Activated gamma-delta T cell (primary cell): ENCODE data around the gene PPP1R9B.

Experiments used
- DNase-seq: peaks from one replicate; lab custom pipeline; 2025; lab: John Stamatoyannopoulos, UW

Gene PPP1R9B

GRCh38 chr17:50106393-50107131, 43.9 kb downstream of the PPP1R9B start:
- DNase-seq = no peak

DNA sequence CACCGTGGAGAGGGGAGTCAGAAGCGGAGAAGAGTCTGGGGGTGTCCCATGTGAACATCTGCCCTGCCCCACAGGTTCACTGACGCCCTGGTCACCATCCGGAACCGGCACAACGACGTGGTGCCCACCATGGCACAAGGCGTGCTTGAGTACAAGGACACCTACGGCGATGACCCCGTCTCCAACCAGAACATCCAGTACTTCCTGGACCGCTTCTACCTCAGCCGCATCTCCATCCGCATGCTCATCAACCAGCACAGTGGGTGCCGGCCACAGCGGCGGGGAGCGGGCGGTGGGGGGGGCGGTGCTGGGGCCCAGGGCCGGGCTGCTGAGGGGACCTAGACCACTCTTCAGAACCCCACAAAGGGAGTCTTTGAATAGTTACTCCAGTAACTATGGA, 44.7 kb downstream of the PPP1R9B start:
- DNase-seq = no peak

GRCh38 chr17:50103941-50104340, 46.5 kb downstream of the PPP1R9B start:
- DNase-seq = no peak

DNA sequence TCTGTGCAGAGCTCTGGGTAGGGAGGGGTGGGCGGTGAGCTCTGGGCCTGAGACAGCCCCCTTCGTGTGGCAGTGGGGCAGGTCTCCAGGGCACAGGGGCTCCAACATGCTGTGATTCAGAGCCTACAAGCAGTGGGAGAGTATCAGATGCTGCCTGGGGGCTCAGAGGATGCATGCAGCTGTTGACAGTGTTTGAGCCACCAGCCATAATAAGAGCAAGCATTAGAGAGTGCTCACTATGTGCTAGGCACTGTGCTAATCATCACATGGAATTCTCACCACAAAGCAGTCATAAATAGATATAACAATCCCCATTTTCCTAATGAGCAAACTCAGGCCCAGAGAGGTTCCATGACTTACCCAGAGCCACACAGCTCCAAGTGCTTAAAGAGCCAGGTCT, 47.2 kb downstream of the PPP1R9B start:
- no peak for DNase-seq

- no peak for DNase-seq
Observed at GRCh38 chr17:50102164-50102991, 48.1 kb downstream of the PPP1R9B start.

- DNase-seq = no peak
Observed at GRCh38 chr17:50101346-50102163, 48.9 kb downstream of the PPP1R9B start.

DNA sequence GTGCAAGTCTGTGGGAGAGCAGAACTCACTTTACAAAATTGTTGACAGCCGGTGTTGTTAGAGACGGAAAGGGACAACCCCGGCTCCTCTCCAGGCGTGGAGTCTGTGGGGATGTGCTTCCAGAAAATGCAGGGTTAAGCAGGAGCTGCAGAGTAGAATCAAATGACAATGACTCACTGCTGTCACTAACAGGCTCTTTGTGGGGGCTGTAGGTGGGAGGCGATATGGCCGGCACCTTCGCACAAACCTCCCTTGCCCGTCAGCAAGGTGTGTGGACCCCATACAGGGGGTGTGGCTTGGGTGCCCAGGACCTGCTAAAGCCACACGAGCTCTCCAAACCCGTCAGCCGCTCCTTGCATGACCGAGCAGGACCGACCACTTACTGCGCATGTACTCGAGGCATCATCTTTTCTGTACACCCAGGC, 49.5 kb downstream of the PPP1R9B start:
- DNase-seq = no peak

DNA sequence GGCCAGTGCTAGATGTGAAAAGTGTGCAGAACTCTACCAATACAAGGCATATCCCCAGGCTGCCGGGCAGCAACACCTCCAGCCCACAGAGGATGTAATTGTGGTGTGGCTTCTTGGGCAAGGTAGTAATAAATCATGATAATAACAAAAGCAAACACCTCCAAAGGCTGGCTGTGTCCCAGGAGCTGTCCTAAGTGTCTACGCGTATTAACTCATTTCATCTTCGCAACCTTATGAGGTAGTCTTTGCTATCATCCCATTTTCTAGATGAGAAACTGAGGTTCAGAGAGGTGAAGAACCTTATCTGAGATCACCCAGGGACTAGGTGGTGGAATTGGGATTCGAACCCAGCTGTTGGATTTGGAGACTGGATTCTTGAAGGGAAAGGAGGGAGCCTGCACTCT, 50.0 kb downstream of the PPP1R9B start:
- no peak for DNase-seq

DNA sequence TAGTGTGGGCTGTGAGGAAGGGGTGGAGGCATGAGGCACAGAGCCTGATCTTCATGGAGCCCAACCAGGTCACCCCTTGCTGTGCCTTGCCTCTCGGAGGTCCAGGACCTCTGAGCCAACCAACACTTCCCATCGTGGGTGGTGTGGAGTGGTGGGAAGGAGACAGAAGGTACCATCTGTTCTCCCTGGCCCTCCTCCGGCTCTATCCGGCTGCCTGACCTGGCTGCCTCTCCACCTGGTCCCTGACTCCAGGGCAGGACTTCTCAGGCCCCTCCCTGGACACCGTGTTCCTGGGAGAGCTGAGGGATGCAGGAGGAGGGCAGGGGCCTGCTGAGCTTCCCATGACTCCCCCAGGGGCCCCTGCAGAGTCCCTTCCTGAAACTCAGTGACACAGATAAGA, 51.5 kb downstream of the PPP1R9B start:
- no peak for DNase-seq

DNA sequence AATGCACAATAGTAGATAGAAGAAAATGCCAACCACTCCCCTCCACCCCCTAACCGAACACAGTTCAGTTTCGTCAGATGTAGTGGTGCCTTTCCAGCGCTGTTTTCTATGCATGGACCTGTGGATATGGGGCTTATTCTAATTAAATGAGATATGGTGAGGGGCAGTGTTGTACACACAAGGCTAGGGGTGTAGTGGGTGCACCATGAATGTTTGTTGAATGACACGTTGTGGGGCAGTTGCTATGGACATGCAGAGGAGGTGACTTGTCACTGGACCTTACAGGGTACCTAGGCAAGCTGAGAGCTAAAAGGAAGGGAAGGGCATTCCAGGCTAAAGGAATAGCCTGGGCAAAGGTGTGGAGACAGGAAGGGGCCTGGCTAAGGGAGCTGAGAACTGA, 51.9 kb downstream of the PPP1R9B start:
- no peak for DNase-seq

- DNase-seq = no peak
Observed at GRCh38 chr17:50097926-50098325, 52.6 kb downstream of the PPP1R9B start.

DNA sequence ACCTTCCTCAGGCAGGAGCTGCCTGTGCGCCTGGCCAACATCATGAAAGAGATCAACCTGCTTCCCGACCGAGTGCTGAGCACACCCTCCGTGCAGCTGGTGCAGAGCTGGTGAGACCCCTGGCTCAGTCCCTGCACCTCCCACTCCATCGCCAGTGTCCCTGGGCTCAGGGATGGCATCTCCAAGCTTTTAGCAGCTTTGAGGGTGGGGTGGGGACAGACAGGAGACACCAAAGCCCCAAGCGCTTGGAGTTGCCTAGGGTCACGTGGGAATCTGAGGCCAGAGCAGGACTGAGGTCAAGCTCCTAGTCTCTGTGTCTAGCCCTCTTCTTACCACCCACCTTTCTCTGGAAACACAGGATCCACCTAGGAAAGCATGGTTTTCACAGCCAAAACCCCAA, 53.0 kb downstream of the PPP1R9B start:
- no peak for DNase-seq

DNA sequence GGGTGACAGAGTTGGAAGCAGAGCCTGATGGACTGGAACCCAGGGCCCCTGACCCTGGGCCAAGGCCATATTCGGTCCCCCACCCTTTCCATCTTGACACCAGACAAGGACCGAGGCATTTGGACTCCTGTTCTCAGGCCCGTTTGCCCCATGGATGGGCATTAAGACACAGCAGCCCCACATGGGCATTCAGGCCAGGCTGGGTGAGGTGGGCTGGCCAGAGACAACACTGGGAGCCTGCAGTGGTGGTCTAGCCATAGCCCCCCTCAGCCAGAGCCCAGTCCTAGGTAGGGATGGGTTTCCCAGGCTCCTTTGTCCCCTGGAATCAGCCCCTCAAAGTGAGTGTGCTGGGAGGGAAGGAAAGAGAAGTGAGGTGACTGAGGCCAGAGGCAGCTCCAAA, 53.7 kb downstream of the PPP1R9B start:
- DNase-seq = no peak

- DNase-seq = no peak
Observed at GRCh38 chr17:50096092-50096491, 54.4 kb downstream of the PPP1R9B start.

GRCh38 chr17:50095626-50096037, 54.8 kb downstream of the PPP1R9B start:
- no peak for DNase-seq

GRCh38 chr17:50094753-50095619, 55.5 kb downstream of the PPP1R9B start, which contains the start of gene PDK2:
Gene PDK2, plus strand, starts transcription at chr17:50095351. Its CDS starts 85 bp downstream, at chr17:50095436.
- DNase-seq = peak; percentile 92

GRCh38 chr17:50094243-50094752, 56.2 kb downstream of the PPP1R9B start:
- no peak for DNase-seq

DNA sequence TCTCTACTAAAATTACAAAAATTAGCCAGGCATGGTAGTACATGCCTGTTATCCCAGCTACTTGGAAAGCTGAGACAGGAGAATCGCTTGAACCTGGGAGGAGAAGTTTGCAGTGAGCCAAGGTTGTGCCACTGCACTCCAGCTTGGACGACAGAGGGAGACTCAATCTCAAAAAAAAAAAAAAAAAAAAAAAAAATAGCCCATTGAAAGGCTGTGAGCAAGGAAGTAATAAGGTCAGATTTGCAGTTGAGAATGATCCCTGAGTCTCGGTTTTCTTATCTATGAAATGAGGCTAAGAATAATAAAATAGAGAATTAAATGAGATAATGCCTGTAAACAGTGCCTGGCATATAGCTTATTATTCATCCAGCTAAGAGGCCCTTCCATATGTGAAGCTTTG, 56.7 kb downstream of the PPP1R9B start:
- DNase-seq = no peak

- no peak for DNase-seq
Observed at GRCh38 chr17:50093246-50093645, 57.2 kb downstream of the PPP1R9B start.

GRCh38 chr17:50091918-50092285, 58.6 kb downstream of the PPP1R9B start:
- DNase-seq = no peak
